ENCODE data around the gene TRAPPC3L.

The TRAPPC3L gene

GRCh38 chr6:116564921-116565872, 19.7 kb upstream of the TRAPPC3L start:
- no peak overlapping the region for H3K27ac ChIP-seq
- TF ChIP-seq CTCF (conservative IDR thresholded peaks at IDR 0.05) = no peak
- TF ChIP-seq ZFX (IDR thresholded peaks at IDR 0.05) = no peak

- H3K27ac ChIP-seq = no peak overlapping the region
- no peak for TF ChIP-seq CTCF (conservative IDR thresholded peaks at IDR 0.05)
- TF ChIP-seq ZFX (IDR thresholded peaks at IDR 0.05) = no peak
Observed at GRCh38 chr6:116564311-116564710, 18.8 kb upstream of the TRAPPC3L start.

- H3K27ac ChIP-seq = no peak overlapping the region
Observed at GRCh38 chr6:116563830-116564229, 18.3 kb upstream of the TRAPPC3L start.

DNA sequence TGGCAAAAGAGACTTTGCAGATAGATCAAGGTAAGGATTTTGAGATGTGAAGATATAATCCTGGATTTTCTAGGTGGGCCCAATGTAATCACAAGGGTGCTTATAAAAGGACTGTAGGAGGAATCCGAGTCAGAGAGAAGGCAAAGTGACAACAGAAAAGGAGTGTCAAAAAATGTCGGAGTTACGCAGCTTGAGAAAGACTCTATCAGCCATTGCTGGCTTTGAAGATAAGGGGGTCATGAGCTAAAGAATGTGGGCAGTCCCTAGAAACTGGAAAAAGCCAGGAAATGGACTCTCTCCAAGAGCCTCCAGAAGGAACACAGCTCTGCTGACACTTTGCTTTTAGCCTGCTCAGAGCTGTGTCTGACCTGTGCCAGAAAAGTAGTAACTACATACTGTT, 17.1 kb upstream of the TRAPPC3L start:
- H3K27ac ChIP-seq = no peak overlapping the region
- TF ChIP-seq ZFX (IDR thresholded peaks at IDR 0.05) (no peak), CTCF (conservative IDR thresholded peaks at IDR 0.05) (no peak)

More at GRCh38 chr6:116563830-116564229, 18.3 kb upstream of the TRAPPC3L start:
- TF ChIP-seq CTCF (conservative IDR thresholded peaks at IDR 0.05) (no peak), ZFX (IDR thresholded peaks at IDR 0.05) (no peak)

DNA sequence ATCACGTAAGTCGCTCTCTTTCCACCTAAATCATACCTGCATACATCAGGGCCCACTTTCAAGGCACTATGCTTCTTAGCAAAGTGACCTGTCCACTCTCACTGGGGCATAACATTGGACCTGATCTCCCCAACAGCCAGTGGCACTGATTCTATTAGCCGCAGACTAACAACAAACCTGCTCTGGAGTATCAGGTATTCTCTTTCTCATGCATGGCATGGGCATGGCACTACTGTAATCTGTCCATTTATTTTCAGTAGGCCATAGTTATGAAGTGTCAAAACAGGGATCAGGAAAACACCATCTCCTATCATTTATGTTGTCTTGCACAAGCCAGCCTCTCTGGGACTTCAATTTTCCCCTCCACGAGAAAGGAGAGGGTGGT, 16.5 kb upstream of the TRAPPC3L start:
- no peak for TF ChIP-seq ZFX (IDR thresholded peaks at IDR 0.05)
- TF ChIP-seq CTCF (conservative IDR thresholded peaks at IDR 0.05) = no peak
- no peak overlapping the region for H3K27ac ChIP-seq

- H3K27ac ChIP-seq = no peak overlapping the region
- TF ChIP-seq CTCF (conservative IDR thresholded peaks at IDR 0.05) (peak; percentile 87), ZFX (IDR thresholded peaks at IDR 0.05) (no peak)
Observed at GRCh38 chr6:116561377-116562018, 16.0 kb upstream of the TRAPPC3L start.

DNA sequence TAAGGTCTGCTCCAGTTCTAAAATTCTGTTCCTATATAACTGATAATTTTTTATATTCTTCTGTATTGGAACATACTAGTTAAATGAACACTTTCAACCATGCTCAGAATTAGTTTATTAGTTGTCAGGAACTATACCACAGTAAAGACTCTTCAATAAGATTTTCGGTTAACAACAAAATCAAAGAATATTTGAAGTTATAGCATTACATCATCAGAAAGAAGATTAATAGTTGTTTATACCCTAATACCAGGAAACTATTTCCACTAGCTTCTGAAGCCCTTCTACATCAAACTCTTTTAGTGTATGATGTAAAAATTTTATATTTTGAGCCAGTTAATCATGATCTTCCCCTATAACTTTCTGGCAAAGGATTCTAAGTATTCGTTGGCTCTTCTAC, 14.6 kb upstream of the TRAPPC3L start:
- TF ChIP-seq ZFX (IDR thresholded peaks at IDR 0.05) = no peak
- no peak for TF ChIP-seq CTCF (conservative IDR thresholded peaks at IDR 0.05)
- no peak overlapping the region for H3K27ac ChIP-seq
